ENCODE results near the gene DYNC2H1. TPM values are rescaled to one million over a fixed set of nuclear protein-coding genes. Genes with fewer than 3 reads are reported as not detected.

The DYNC2H1 gene
- total RNA-seq, 4 donors from 2014 or later, result 36.9 to 41.2 (median 40.0) TPM

- no peaks in the 10 kb centered on the region for H3K9me3 ChIP-seq
- H3K4me3 ChIP-seq (replicated peaks in 1 of 3), result no peak overlapping the region
- no peak for DNase-seq
- no peak overlapping the region for H3K27ac ChIP-seq
- H3K4me1 ChIP-seq, result no peaks in the 10 kb centered on the region
- no peaks in the 10 kb centered on the region for H3K27me3 ChIP-seq
- 58 to 63% methylated on average over 1 to 2 of the region's 2 CpGs for WGBS, 2 donors
- H3K36me3 ChIP-seq, result no peaks in the 10 kb centered on the region
- intact Hi-C loops (cut with DNase I), result no loop called here
- no peak for TF ChIP-seq POLR2A (IDR thresholded peaks at IDR 0.05)
- TF ChIP-seq, protein P1, sequence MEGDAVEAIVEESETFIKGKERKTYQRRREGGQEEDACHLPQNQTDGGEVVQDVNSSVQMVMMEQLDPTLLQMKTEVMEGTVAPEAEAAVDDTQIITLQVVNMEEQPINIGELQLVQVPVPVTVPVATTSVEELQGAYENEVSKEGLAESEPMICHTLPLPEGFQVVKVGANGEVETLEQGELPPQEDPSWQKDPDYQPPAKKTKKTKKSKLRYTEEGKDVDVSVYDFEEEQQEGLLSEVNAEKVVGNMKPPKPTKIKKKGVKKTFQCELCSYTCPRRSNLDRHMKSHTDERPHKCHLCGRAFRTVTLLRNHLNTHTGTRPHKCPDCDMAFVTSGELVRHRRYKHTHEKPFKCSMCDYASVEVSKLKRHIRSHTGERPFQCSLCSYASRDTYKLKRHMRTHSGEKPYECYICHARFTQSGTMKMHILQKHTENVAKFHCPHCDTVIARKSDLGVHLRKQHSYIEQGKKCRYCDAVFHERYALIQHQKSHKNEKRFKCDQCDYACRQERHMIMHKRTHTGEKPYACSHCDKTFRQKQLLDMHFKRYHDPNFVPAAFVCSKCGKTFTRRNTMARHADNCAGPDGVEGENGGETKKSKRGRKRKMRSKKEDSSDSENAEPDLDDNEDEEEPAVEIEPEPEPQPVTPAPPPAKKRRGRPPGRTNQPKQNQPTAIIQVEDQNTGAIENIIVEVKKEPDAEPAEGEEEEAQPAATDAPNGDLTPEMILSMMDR (IDR thresholded peaks at IDR 0.05), result no peak
These were observed 229.6 kb downstream of the DYNC2H1 start for GRCh38 chr11:103338621-103339484.

DNA sequence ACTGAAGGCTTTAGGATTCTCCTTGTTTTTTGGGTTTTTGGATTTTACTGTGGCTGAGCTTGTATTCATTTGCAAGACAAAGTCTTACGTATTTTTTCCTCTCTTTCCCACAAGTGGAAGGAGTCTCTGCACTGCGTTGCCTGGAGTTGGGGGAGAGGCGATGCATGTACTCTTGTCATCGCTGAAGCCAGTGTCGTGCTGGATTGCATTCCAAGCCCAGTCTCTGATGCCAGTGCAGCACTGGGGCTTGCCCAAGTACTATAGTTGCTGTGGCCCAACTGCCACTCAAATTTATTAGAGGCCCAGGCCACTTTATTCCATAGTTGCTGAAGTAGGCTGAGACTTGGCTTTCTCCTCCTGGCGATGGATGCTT, 230.2 kb downstream of the DYNC2H1 start:
- DNase-seq, result no peak
- 76 to 80% methylated on average over 5 to 6 of the region's 6 CpGs for WGBS, 2 donors
- no peaks in the 10 kb centered on the region for H3K9me3 ChIP-seq
- no peak overlapping the region for H3K4me3 ChIP-seq (replicated peaks in 1 of 3)
- no peak overlapping the region for H3K27ac ChIP-seq
- intact Hi-C loops (cut with DNase I), result no loop called here
- no peaks in the 10 kb centered on the region for H3K4me1 ChIP-seq
- H3K27me3 ChIP-seq, result no peaks in the 10 kb centered on the region
- no peaks in the 10 kb centered on the region for H3K36me3 ChIP-seq
- TF ChIP-seq, protein P1 (IDR thresholded peaks at IDR 0.05), result no peak
- TF ChIP-seq POLR2A (IDR thresholded peaks at IDR 0.05), result no peak

DNA sequence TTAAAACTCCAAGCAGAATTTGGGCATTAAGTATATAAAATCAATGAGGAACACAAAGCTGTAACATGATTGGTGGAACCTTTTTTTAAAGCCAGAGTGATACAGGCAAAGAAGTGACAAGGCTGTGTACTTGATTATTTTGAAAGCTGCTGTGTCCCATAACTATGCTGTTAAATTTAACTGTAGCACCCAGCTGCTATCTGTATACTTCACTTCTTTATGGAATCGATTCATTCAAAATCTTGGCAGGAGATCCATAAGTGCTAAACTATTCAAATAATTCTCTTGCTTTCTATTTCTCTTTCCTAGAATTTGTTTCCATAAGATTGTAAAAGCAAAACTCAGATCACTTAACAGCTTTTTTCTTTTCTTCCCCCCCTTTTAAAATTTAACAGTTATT, 231.7 kb downstream of the DYNC2H1 start:
- DNase-seq, result no peak
- intact Hi-C loops (cut with DNase I), result no loop called here
- 70 to 72% methylated on average over 1 of the region's 1 CpG for whole genome bisulfite sequencing, 2 donors
- no peaks in the 10 kb centered on the region for H3K36me3 ChIP-seq
- TF ChIP-seq, protein P1 (IDR thresholded peaks at IDR 0.05), result no peak
- H3K9me3 ChIP-seq, result no peaks in the 10 kb centered on the region
- no peak overlapping the region for H3K4me3 ChIP-seq (replicated peaks in 1 of 3)
- H3K4me1 ChIP-seq, result no peaks in the 10 kb centered on the region
- no peak overlapping the region for H3K27ac ChIP-seq
- H3K27me3 ChIP-seq, result no peaks in the 10 kb centered on the region

DNA sequence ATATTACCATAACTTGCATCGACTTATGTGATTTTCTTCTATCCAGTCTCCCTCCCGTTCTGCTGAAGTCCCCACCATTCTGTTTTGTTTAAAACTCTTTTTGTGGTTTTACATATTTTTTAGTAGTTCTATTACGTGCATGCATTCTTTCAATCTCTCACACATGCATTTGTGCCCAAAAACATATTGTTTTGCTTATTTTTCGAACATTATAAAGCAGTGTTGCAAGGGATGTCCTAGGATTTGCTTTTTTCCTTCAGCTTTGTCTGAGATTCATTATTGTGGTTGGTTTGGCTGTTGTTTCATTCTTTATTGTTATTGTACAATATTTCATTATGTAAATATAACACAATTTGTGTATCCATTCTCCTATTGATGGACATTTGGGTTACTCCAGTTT, 235.7 kb downstream of the DYNC2H1 start:
- intact Hi-C loops (cut with DNase I), result no loop called here
- no peak overlapping the region for H3K27ac ChIP-seq
- TF ChIP-seq, protein P1 (IDR thresholded peaks at IDR 0.05), result no peak
- TF ChIP-seq POLR2A (IDR thresholded peaks at IDR 0.05), result no peak
- H3K9me3 ChIP-seq, result no peaks in the 10 kb centered on the region
- H3K27me3 ChIP-seq, result no peaks in the 10 kb centered on the region
- DNase-seq, result no peak
- H3K36me3 ChIP-seq, result no peaks in the 10 kb centered on the region
- H3K4me1 ChIP-seq, result no peaks in the 10 kb centered on the region
- no peak overlapping the region for H3K4me3 ChIP-seq (replicated peaks in 1 of 3)
- WGBS, 2 donors, result 36 to 43% methylated on average over 4 of the region's 4 CpGs

DNA sequence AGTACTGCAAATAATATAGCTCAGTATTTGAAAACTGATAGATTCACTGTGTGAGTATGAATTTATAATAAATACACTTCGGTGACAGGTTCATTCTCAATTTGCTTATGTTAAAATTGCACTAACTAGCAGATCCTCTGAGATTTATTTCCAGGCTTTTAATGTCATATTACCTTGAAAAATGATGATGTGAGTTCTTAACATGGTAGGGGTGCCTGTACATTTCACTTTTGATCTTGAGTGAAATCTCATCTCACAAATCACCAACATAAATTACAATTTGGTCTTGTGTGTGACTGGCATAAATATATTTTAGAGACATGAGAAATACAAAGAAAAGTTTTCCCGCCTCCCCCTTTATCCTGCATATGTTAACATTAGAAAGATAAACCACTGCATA, 240.4 kb downstream of the DYNC2H1 start:
- H3K27ac ChIP-seq, result no peak overlapping the region
- no peaks in the 10 kb centered on the region for H3K9me3 ChIP-seq
- no peak overlapping the region for H3K4me3 ChIP-seq (replicated peaks in 1 of 3)
- intact Hi-C loops (cut with DNase I), result no loop called here
- TF ChIP-seq, protein P1 (IDR thresholded peaks at IDR 0.05), result no peak
- no peak for TF ChIP-seq POLR2A (IDR thresholded peaks at IDR 0.05)
- no peak for DNase-seq
- no peaks in the 10 kb centered on the region for H3K4me1 ChIP-seq
- no peaks in the 10 kb centered on the region for H3K27me3 ChIP-seq
- H3K36me3 ChIP-seq, result no peaks in the 10 kb centered on the region
- 95 to 100% methylated on average over 2 of the region's 2 CpGs for WGBS, 2 donors
